Measurements from ENCODE around the gene AKAP1.

Gene AKAP1

GRCh38 chr17:57084802-57085447 lies at the start of gene AKAP1:
AKAP1 (plus strand) TSS chr17:57085246; CDS start chr17:57105465, 20,219 bp downstream.
- intact Hi-C loops (cut with DNase I) = loop anchor here (5.0 to 10.0 kb wide), 2 partner anchors 108 to 1000 kb away; partner anchors contain the start of genes DYNLL2 and SCPEP1

GRCh38 chr17:57035971-57036481 lies 49.0 kb upstream of the AKAP1 start:
- intact Hi-C loops (cut with DNase I) = no loop called here
- DNase-seq = no peak

More at GRCh38 chr17:57084802-57085447, at the start of gene AKAP1:
- DNase-seq = peak; percentile 85 to 99 (median 94)

- no peak for DNase-seq
- intact Hi-C loops (cut with DNase I) = no loop called here
Observed at GRCh38 chr17:57037411-57037810, 47.6 kb upstream of the AKAP1 start.

- no peak for DNase-seq
- intact Hi-C loops (cut with DNase I) = no loop called here
Observed at GRCh38 chr17:57038486-57038885, 46.6 kb upstream of the AKAP1 start.

GRCh38 chr17:57040571-57040970 lies 44.5 kb upstream of the AKAP1 start:
- DNase-seq = no peak
- intact Hi-C loops (cut with DNase I) = no loop called here

GRCh38 chr17:57043276-57043675 lies 41.8 kb upstream of the AKAP1 start:
- intact Hi-C loops (cut with DNase I) = no loop called here
- no peak for DNase-seq

GRCh38 chr17:57044976-57045867 lies 39.8 kb upstream of the AKAP1 start:
- DNase-seq = no peak
- intact Hi-C loops (cut with DNase I) = no loop called here

GRCh38 chr17:57045868-57046704 lies 39.0 kb upstream of the AKAP1 start:
- peak in 1 of 10 donors; percentile 77 for DNase-seq
- intact Hi-C loops (cut with DNase I) = no loop called here

GRCh38 chr17:57046749-57047148 lies 38.3 kb upstream of the AKAP1 start:
- intact Hi-C loops (cut with DNase I) = no loop called here
- no peak for DNase-seq

- intact Hi-C loops (cut with DNase I) = no loop called here
- DNase-seq = no peak
Observed at GRCh38 chr17:57048096-57048495, 37.0 kb upstream of the AKAP1 start.

GRCh38 chr17:57050306-57050705 lies 34.7 kb upstream of the AKAP1 start:
- intact Hi-C loops (cut with DNase I) = no loop called here
- no peak for DNase-seq

- DNase-seq = peak in 2 of 10 donors; percentile 15 to 26
- intact Hi-C loops (cut with DNase I) = no loop called here
Observed at GRCh38 chr17:57051886-57052361, 33.1 kb upstream of the AKAP1 start.

GRCh38 chr17:57062865-57063264 lies 22.2 kb upstream of the AKAP1 start:
- intact Hi-C loops (cut with DNase I) = no loop called here

GRCh38 chr17:57067162-57067561 lies 17.9 kb upstream of the AKAP1 start:
- DNase-seq = no peak
- intact Hi-C loops (cut with DNase I) = no loop called here

More at GRCh38 chr17:57062865-57063264, 22.2 kb upstream of the AKAP1 start:
- DNase-seq = no peak

- intact Hi-C loops (cut with DNase I) = no loop called here
- DNase-seq = no peak
Observed at GRCh38 chr17:57067781-57068180, 17.3 kb upstream of the AKAP1 start.

GRCh38 chr17:57068222-57068658 lies 16.8 kb upstream of the AKAP1 start:
- intact Hi-C loops (cut with DNase I) = no loop called here
- DNase-seq = no peak

- DNase-seq = no peak
- intact Hi-C loops (cut with DNase I) = no loop called here
Observed at GRCh38 chr17:57068707-57069106, 16.3 kb upstream of the AKAP1 start.

- no peak for DNase-seq
- intact Hi-C loops (cut with DNase I) = no loop called here
Observed at GRCh38 chr17:57071991-57072944, 12.8 kb upstream of the AKAP1 start.

GRCh38 chr17:57073626-57074025 lies 11.4 kb upstream of the AKAP1 start:
- DNase-seq = no peak
- intact Hi-C loops (cut with DNase I) = no loop called here

All from posterior cingulate gyrus (tissue), 11 donors.